HFF-Myc (cell line): Measurements from ENCODE around the gene SEPTIN6.

Experiments used
- DNase-seq: peaks from one replicate; pipeline ENCODE4 v3.0.0-alpha.2; 2011; ENCODE audit warnings: low read depth; ENCODE audit errors: extremely low read depth
- H3K4me3 ChIP-seq: replicated peaks from 2 replicates; pipeline ENCODE4 v1.5.1; 2011; ENCODE audit warnings: low read depth, mild to moderate bottlenecking, control low read depth, low read length
- CTCF ChIP-seq: IDR thresholded peaks from 2 replicates; pipeline ENCODE4 v1.5.1; 2012; ENCODE audit warnings: mild to moderate bottlenecking, low read depth, low read length, control low read depth; ENCODE audit errors: missing control alignments

The SEPTIN6 gene

GRCh38 chrX:119693040-119693995 is at the start of gene SEPTIN6:
SEPTIN6 (minus strand) TSS chrX:119693168; CDS start chrX:119693105, 63 bp downstream.
- peak within 1 kb of the TSS; percentile 59 for H3K4me3 ChIP-seq
- no peak for DNase-seq
- no peak for TF ChIP-seq CTCF

GRCh38 chrX:119738742-119739141 is 45.8 kb upstream of the SEPTIN6 start:
- no peak for DNase-seq
- no peak for TF ChIP-seq CTCF
- H3K4me3 ChIP-seq, result no peak overlapping the region

- no peak for DNase-seq
- H3K4me3 ChIP-seq, result no peak overlapping the region
- TF ChIP-seq CTCF, result no peak
Observed at GRCh38 chrX:119736206-119736764, 43.3 kb upstream of the SEPTIN6 start.

- DNase-seq, result no peak
- no peak for TF ChIP-seq CTCF
- H3K4me3 ChIP-seq, result no peak overlapping the region
Observed at GRCh38 chrX:119735467-119735866, 42.5 kb upstream of the SEPTIN6 start.

GRCh38 chrX:119734897-119735339 is 42.0 kb upstream of the SEPTIN6 start:
- TF ChIP-seq CTCF, result no peak
- no peak overlapping the region for H3K4me3 ChIP-seq
- DNase-seq, result no peak

- TF ChIP-seq CTCF, result peak; percentile 58
- H3K4me3 ChIP-seq, result no peak overlapping the region
- DNase-seq, result no peak
Observed at GRCh38 chrX:119729408-119730201, 36.6 kb upstream of the SEPTIN6 start.
